CD4-positive, alpha-beta memory T cell (primary cell): ENCODE results near the gene ZNF580. TPM values are rescaled to one million over a fixed set of nuclear protein-coding genes. Genes with fewer than 3 reads are reported as not detected.

ENCODE experiments used
- CTCF ChIA-PET: fragments of 350-600 bp; sonication (Branson Sonifier 250); formaldehyde crosslinking; loops from one replicate; lab custom pipeline; 2021; ENCODE audit warnings: inconsistent platforms; ENCODE audit not compliant: partially characterized antibody; lab: Charles Lee
- POLR2A ChIA-PET: fragments of 350-600 bp; sonication (Branson Sonifier 250); formaldehyde crosslinking; loops from one replicate; lab custom pipeline; 2021; ENCODE audit not compliant: partially characterized antibody; lab: Charles Lee
- DNase-seq, 5 donors: peaks; one replicate each; pipeline versions ENCODE4 v3.0.0 to v3.0.0-alpha.2; 2020 to 2022; ENCODE audit warnings: mixed read lengths in 1 of 5
- H3K27ac ChIP-seq: one replicate; pipeline ENCODE4 v1.7.0; 2013; ENCODE audit warnings: low read depth, low read length
- H3K27me3 ChIP-seq: 2 replicates; pipeline ENCODE4 v1.7.0; 2013; ENCODE audit warnings: mild to moderate bottlenecking, low read length, moderate library complexity; ENCODE audit not compliant: insufficient read depth
- H3K36me3 ChIP-seq: 2 replicates; pipeline ENCODE4 v1.7.0; 2013; ENCODE audit warnings: mild to moderate bottlenecking, low read length, moderate library complexity; ENCODE audit not compliant: insufficient read depth
- H3K4me1 ChIP-seq: 2 replicates; pipeline ENCODE4 v1.7.0; 2013; ENCODE audit warnings: mild to moderate bottlenecking, low read length, moderate library complexity; ENCODE audit not compliant: insufficient read depth
- H3K4me3 ChIP-seq, 2 donors: one replicate each; pipeline ENCODE4 v1.7.0; 2013; ENCODE audit warnings: low read length in 2 of 2, mild to moderate bottlenecking in 1 of 2
- H3K9me3 ChIP-seq, 2 donors: one replicate each; pipeline ENCODE4 v1.7.0; 2013; ENCODE audit warnings: low read length in 2 of 2, control low read depth in 1 of 2; ENCODE audit not compliant: control insufficient read depth in 1 of 2
- H3K27ac Mint-ChIP-seq, 7 donors: one replicate each; pipeline ENCODE4 v1.8.0; 2020 to 2021; ENCODE audit warnings: mixed read lengths in 7 of 7, mild to moderate bottlenecking in 6 of 7, inconsistent platforms in 3 of 7, moderate library complexity in 3 of 7
- H3K27me3 Mint-ChIP-seq, 2 donors: one replicate each; pipeline ENCODE4 v1.8.0; 2020 to 2021; ENCODE audit warnings: mixed read lengths in 2 of 2
- H3K36me3 Mint-ChIP-seq, 2 donors: one replicate each; pipeline ENCODE4 v1.8.0; 2020 to 2021; ENCODE audit warnings: mixed read lengths in 2 of 2, inconsistent platforms in 1 of 2, mild to moderate bottlenecking in 1 of 2
- H3K4me1 Mint-ChIP-seq, 4 donors: one replicate each; pipeline ENCODE4 v1.8.0; 2020 to 2021; ENCODE audit warnings: mixed read lengths in 4 of 4, mild to moderate bottlenecking in 1 of 4
- H3K4me3 Mint-ChIP-seq, 8 donors: one replicate each; pipeline ENCODE4 v1.8.0; 2020 to 2021; ENCODE audit warnings: mixed read lengths in 8 of 8, mild to moderate bottlenecking in 7 of 8, moderate library complexity in 6 of 8, inconsistent platforms in 3 of 8
- H3K9me3 Mint-ChIP-seq, 8 donors: one replicate each; pipeline ENCODE4 v1.8.0; 2020 to 2021; ENCODE audit warnings: mixed read lengths in 8 of 8, mild to moderate bottlenecking in 5 of 8, inconsistent platforms in 3 of 8, moderate library complexity in 1 of 8
- intact Hi-C: fragments of 100-400 bp; cut with micrococcal nuclease; formaldehyde crosslinking; loops from one replicate; pipeline ENCODE4 v1.15.1; 2023
- polyA plus RNA-seq, 2 donors: library from polyadenylated mRNA; unstranded; fragments of 300-500 nt; fragmentation: Illumina TruSeq; gene quantifications; one replicate each; pipeline ENCODE4 v1.2.3, GENCODE V29; 2021
- total RNA-seq, 2 experiments: library from RNA; stranded (reverse); gene quantifications; one replicate each; pipeline ENCODE4 v1.2.3, GENCODE V29; 2021

ZNF580 gene
- total and polyA plus RNA-seq, 4 experiments from 2014 or later = 7.2 to 105 (median 55.2) TPM

DNA sequence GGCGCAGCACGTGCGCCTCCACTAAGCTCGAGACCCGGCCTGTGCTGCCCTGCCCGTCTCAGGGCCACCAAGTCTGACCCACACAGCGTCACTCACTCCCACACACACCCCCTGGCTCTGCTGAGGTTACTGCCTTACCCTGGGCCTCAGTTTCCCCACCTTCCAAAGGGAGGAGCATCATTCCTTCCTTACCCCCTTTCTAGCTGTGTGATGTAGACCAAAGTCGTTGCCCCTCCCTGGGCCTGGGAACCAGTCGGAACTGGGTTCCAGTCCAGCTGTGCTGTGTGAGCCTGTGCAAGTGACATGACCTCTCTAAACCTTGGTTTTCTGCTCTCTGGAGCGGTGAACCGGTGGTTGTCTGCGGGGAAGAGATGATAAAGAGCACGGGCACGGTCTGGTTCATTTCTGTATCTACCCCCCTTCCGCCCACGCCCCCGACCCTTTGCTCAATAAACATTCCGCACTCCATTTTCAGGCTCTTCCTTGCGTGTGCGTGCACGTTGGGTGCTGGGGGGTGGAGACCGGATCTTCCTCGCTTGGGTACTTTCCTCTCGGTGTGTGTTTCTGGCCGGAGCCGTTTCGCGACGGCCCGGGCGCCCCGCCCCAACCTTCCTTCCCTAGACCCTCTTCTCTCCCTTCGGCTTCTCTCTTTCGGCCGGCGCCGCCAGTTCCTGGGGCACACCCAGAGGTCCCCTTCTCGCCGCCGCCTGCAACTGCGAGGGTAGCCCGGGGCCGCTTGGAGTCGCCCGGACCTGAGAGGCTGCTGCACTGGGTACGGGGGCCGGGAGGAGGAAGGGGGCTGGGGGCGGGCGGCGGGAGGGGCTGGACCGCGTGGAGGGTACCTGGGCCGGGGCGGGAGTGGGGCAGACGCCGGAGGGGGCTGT lies 2.4 kb downstream of the ZNF580 start, which contains the start of gene ZNF581:
Gene ZNF581 (plus strand): TSS at position 647 of the 884 bp plus-strand sequence. CDS start 923 bp downstream, outside the sequence.
- intact Hi-C loops = loop anchor here (1.0 to 5.0 kb wide), 6 partner anchors 8 to 526 kb away; partner anchors contain the start of genes EPN1, PPP1R12C, UBE2S and ZNF865
- Mint-ChIP-seq H3K27ac (peak within 1 kb of the TSS; percentile 87 to 99 (median 94)), H3K36me3 (peaks cover 9 to 17% of the 10 kb centered on the region in 2 donors), H3K4me1 (peaks cover 30 to 63% (median 47%) of the 10 kb centered on the region in 4 donors), H3K4me3 (peak within 1 kb of the TSS; percentile 86 to 96 (median 92)), H3K27me3 (no peaks in the 10 kb centered on the region), H3K9me3 (peaks cover 0 to 1% (median 0%) of the 10 kb centered on the region in 8 donors)
- POLR2A ChIA-PET = interaction anchor here (0.9 to 4.0 kb wide), 18 partner anchors 9 to 1454 kb away, joined by 3 to 84 read pairs (median 4); partner anchors contain the start of genes FIZ1, HSPBP1, MBOAT7 and PPP6R1
- H3K4me1 ChIP-seq = peaks cover 46% of the 10 kb centered on the region
- H3K27me3 ChIP-seq = no peaks in the 10 kb centered on the region
- no peaks in the 10 kb centered on the region for H3K9me3 ChIP-seq
- DNase-seq = peak; percentile 77 to 85 (median 79)
- H3K27ac ChIP-seq = peak within 1 kb of the TSS; percentile 69
- H3K4me3 ChIP-seq = peak within 1 kb of the TSS; percentile 53 to 83
- H3K36me3 ChIP-seq = peaks cover 7% of the 10 kb centered on the region
- CTCF ChIA-PET = interaction anchor here (1.0 to 1.9 kb wide), 3 partner anchors 10 to 17 kb away, joined by 3 to 10 read pairs (median 6); no protein-coding TSS in a partner anchor

DNA sequence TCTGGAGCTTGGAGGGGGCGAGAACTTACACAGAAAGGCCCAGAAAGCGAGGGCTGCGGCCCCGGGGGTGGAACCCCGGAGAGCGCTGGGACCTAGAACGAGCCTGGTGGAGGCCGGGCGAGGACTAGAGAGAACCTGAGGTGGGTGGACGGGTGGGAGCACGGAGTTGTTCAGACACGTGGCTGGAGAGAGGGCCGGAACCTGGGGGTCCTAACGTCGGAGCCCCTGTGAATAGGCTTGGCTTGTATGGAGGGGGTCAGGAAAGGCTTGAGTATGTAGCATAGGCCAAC lies 3.0 kb downstream of the ZNF580 start:
- ChIA-PET CTCF (interaction anchor here (4.1 kb wide), 1 partner anchor 12 kb away, joined by 36 read pairs; no protein-coding TSS in a partner anchor), POLR2A (interaction anchor here (2.1 to 4.0 kb wide), 3 partner anchors 10 to 44 kb away, joined by 23 to 84 read pairs (median 51); partner anchors contain the start of genes FIZ1, U2AF2 and ZNF524)
- Mint-ChIP-seq H3K27me3 (no peaks in the 10 kb centered on the region), H3K9me3 (peaks cover 0 to 1% (median 0%) of the 10 kb centered on the region in 8 donors), H3K27ac (peak overlapping the region; percentile 73 to 93 (median 89)), H3K36me3 (peaks cover 9 to 17% of the 10 kb centered on the region in 2 donors), H3K4me3 (peak overlapping the region; percentile 83 to 96 (median 92)), H3K4me1 (peaks cover 29 to 61% (median 45%) of the 10 kb centered on the region in 4 donors)
- Histone ChIP-seq H3K4me1 (peaks cover 52% of the 10 kb centered on the region), H3K9me3 (no peaks in the 10 kb centered on the region), H3K36me3 (peaks cover 7% of the 10 kb centered on the region), H3K4me3 (peak overlapping the region; percentile 52 to 83), H3K27ac (peak overlapping the region; percentile 69), H3K27me3 (no peaks in the 10 kb centered on the region)
- DNase-seq = no peak
- intact Hi-C loops = loop anchor here (1.0 to 5.0 kb wide), 6 partner anchors 9 to 527 kb away; partner anchors contain the start of genes EPN1, PPP1R12C, UBE2S and ZNF865

DNA sequence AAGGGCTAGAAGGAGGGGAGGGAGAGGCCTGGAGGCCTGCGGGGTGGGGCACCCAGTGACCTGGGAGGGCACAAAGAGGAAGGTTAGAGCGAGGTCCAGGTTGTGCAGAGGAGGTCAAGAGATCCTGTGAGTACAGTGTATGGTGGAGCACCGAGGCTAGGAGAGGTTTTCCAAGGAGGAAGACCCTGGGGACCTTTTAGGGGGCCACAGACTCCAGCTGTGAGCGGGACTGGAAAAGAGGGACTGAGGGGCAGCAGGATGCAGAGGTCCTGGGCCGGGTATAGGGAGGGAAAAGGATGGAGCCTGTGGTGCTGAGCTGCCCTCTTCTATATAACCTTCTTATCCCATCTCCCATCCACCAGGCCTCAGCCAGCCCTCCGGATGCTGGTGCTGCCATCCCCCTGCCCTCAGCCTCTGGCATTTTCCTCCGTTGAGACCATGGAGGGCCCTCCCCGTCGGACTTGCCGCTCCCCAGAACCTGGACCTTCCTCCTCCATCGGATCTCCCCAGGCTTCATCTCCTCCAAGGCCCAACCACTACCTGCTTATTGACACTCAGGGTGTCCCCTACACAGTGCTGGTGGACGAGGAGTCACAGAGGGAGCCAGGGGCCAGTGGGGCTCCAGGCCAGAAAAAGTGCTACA lies 3.5 kb downstream of the ZNF580 start:
- ChIA-PET CTCF (interaction anchor here (4.1 kb wide), 1 partner anchor 12 kb away, joined by 36 read pairs; no protein-coding TSS in a partner anchor), POLR2A (interaction anchor here (3.7 to 4.0 kb wide), 2 partner anchors 11 kb away, joined by 51 to 84 read pairs; partner anchors contain the start of gene U2AF2)
- intact Hi-C loops = loop anchor here (5.0 kb wide), 3 partner anchors 37 to 527 kb away; partner anchors contain the start of genes PPP1R12C, UBE2S and ZNF865

DNA sequence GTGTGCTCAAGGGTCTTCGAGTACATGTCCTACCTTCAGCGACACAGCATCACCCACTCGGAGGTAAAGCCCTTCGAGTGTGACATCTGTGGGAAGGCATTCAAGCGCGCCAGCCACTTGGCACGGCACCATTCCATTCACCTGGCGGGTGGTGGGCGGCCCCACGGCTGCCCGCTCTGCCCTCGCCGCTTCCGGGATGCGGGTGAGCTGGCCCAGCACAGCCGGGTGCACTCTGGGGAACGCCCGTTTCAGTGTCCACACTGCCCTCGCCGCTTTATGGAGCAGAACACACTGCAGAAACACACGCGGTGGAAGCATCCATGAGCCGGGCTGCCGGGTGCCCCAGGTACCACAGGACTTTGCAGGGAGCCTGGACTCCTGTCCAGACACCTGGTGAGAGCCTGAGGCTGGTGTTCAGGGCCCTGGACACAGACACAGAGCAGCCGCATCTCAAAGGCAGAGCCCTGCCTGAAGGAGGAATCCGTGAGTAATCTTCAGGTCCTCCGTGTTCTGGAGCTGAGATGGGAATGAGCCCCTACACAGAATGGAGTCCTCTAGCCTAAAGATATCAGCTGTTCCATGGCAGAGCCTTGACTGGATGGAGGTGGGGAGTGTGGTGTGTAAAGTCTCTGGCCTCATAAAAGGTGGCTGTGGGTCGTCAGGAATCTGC lies 4.2 kb downstream of the ZNF580 start:
- H3K36me3 Mint-ChIP-seq = peaks cover 4 to 13% of the 10 kb centered on the region in 2 donors
- ChIA-PET POLR2A (interaction anchor here (3.7 to 4.0 kb wide), 2 partner anchors 10 to 11 kb away, joined by 51 to 84 read pairs; partner anchors contain the start of gene U2AF2), CTCF (interaction anchor here (1.6 to 4.1 kb wide), 3 partner anchors 13 to 177 kb away, joined by 5 to 36 read pairs (median 6); no protein-coding TSS in a partner anchor)
- H3K9me3 ChIP-seq = no peaks in the 10 kb centered on the region
- H3K27ac ChIP-seq = no peak overlapping the region
- peak overlapping the region in 5 of 7 donors; percentile 57 to 90 (median 68) for H3K27ac Mint-ChIP-seq
- intact Hi-C loops = loop anchor here (5.0 kb wide), 3 partner anchors 38 to 528 kb away; partner anchors contain the start of genes PPP1R12C, UBE2S and ZNF865
- no peaks in the 10 kb centered on the region for H3K27me3 ChIP-seq
- H3K4me3 ChIP-seq = no peak overlapping the region
- peaks cover 50% of the 10 kb centered on the region for H3K4me1 ChIP-seq
- H3K4me3 Mint-ChIP-seq = peak overlapping the region; percentile 69 to 96 (median 92)
- DNase-seq = peak in 1 of 5 donors; percentile 31
- peaks cover 7% of the 10 kb centered on the region for H3K36me3 ChIP-seq
- H3K9me3 Mint-ChIP-seq = peaks cover 0 to 1% (median 0%) of the 10 kb centered on the region in 8 donors
- peaks cover 25 to 59% (median 42%) of the 10 kb centered on the region in 4 donors for H3K4me1 Mint-ChIP-seq
- no peaks in the 10 kb centered on the region for H3K27me3 Mint-ChIP-seq

More for the DNA sequence above, 3.5 kb downstream of the ZNF580 start:
- Mint-ChIP-seq H3K4me1 (peaks cover 26 to 56% (median 41%) of the 10 kb centered on the region in 4 donors), H3K9me3 (peaks cover 0 to 1% (median 0%) of the 10 kb centered on the region in 8 donors), H3K36me3 (peaks cover 4 to 13% of the 10 kb centered on the region in 2 donors), H3K4me3 (peak overlapping the region; percentile 83 to 96 (median 92)), H3K27me3 (no peaks in the 10 kb centered on the region), H3K27ac (peak overlapping the region; percentile 73 to 93 (median 89))
- H3K4me1 ChIP-seq = peaks cover 54% of the 10 kb centered on the region
- no peaks in the 10 kb centered on the region for H3K27me3 ChIP-seq
- H3K36me3 ChIP-seq = peaks cover 7% of the 10 kb centered on the region
- peak overlapping the region; percentile 69 for H3K27ac ChIP-seq
- H3K4me3 ChIP-seq = peak overlapping the region; percentile 52 to 83
- DNase-seq = peak in 1 of 5 donors; percentile 30
- no peaks in the 10 kb centered on the region for H3K9me3 ChIP-seq

DNA sequence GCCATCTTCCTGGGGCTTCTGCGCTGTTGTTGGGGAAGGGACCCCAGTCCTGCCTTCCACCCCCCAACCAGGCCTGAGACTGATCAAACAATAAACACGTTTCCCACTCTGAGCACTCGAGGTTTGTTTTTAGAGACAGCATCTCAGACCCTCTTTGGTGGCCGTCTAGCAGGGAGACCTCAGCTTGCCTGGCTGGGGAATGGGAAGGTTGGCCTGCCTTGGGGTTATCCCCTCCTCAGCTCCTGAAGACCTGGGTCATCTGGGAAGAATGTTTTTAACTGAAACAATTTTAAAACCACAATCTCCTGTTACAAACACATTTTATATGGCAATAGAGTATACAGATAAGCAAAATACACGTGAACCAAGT lies 4.7 kb downstream of the ZNF580 start:
- H3K4me1 ChIP-seq = peaks cover 45% of the 10 kb centered on the region
- intact Hi-C loops = no loop called here
- POLR2A ChIA-PET = interaction anchor here (3.7 to 4.0 kb wide), 2 partner anchors 9 to 12 kb away, joined by 51 to 84 read pairs; partner anchors contain the start of gene U2AF2

More for the DNA sequence above, 4.7 kb downstream of the ZNF580 start:
- Mint-ChIP-seq H3K27ac (peak overlapping the region in 4 of 7 donors; percentile 50 to 71 (median 62)), H3K4me1 (peaks cover 23 to 59% (median 38%) of the 10 kb centered on the region in 4 donors), H3K9me3 (peaks cover 0 to 1% (median 0%) of the 10 kb centered on the region in 8 donors), H3K27me3 (no peaks in the 10 kb centered on the region), H3K4me3 (peak overlapping the region in 7 of 8 donors; percentile 51 to 70 (median 60)), H3K36me3 (peaks cover 4 to 13% of the 10 kb centered on the region in 2 donors)
- CTCF ChIA-PET = interaction anchor here (1.6 to 4.1 kb wide), 3 partner anchors 13 to 178 kb away, joined by 5 to 36 read pairs (median 6); no protein-coding TSS in a partner anchor
- DNase-seq = no peak
- Histone ChIP-seq H3K27me3 (no peaks in the 10 kb centered on the region), H3K36me3 (peaks cover 7% of the 10 kb centered on the region), H3K9me3 (no peaks in the 10 kb centered on the region), H3K27ac (no peak overlapping the region), H3K4me3 (no peak overlapping the region)
